Left lung (tissue), 10 donors: Measurements from ENCODE around the gene IGDCC3. TPM values are rescaled to one million over a fixed set of nuclear protein-coding genes. Genes with fewer than 3 reads are reported as not detected.

ENCODE experiments used
- ATAC-seq: fragments of 200-7000 bp; cut with Tn5 transposase; one replicate; pipeline ENCODE4 v1.9.1; 2020; ENCODE audit warnings: moderate library complexity
- DNase-seq, 4 donors: peaks; one replicate each; pipeline ENCODE4 v3.0.0-alpha.2; 2013 to 2020
- H3K27ac ChIP-seq, 2 donors: fragments of 200-600 bp; sonication (generic) in 1 of 2; one replicate each; pipeline versions ENCODE4 v1.5.0 to v1.8.0; 2020 to 2021
- H3K27me3 ChIP-seq, 2 donors: fragments of 200-600 bp; sonication (generic) in 1 of 2; one replicate each; pipeline versions ENCODE4 v1.5.0 to v1.8.0; 2020 to 2021
- H3K36me3 ChIP-seq, 2 donors: fragments of 200-600 bp; sonication (generic) in 1 of 2; one replicate each; pipeline versions ENCODE4 v1.5.0 to v1.8.0; 2020 to 2021
- H3K4me1 ChIP-seq, 2 donors: fragments of 200-600 bp; one replicate each; pipeline ENCODE4 v1.8.0; 2021
- H3K4me3 ChIP-seq, 2 donors: fragments of 200-600 bp; sonication (generic) in 1 of 2; one replicate each; pipeline versions ENCODE4 v1.5.0 to v1.8.0; 2020 to 2021; ENCODE audit warnings: mild to moderate bottlenecking in 1 of 2
- H3K9me3 ChIP-seq, 2 donors: fragments of 200-600 bp; sonication (generic) in 1 of 2; one replicate each; pipeline versions ENCODE4 v1.5.0 to v1.8.0; 2020 to 2021
- CTCF ChIP-seq, 2 donors: fragments of 200-600 bp; sonication (generic) in 1 of 2; IDR thresholded peaks; one replicate each; pipeline versions ENCODE4 v1.5.0 to v1.8.0; 2021; ENCODE audit warnings: antibody characterized with exemption in 2 of 2
- intact Hi-C, 2 donors: fragments of 100-400 bp; cut with DNase I; formaldehyde crosslinking; loops; one replicate each; pipeline versions ENCODE4 v1.11.2 to v1.14.2; 2022
- polyA plus RNA-seq, 6 donors: library from polyadenylated mRNA; unstranded; fragments of 120-200 nt; gene quantifications; one replicate each; pipeline ENCODE4 v1.2.1, GENCODE V29; 2013; ENCODE audit not compliant: insufficient read length in 6 of 6
- total RNA-seq, 2 donors: library from RNA; stranded (reverse); fragmentation: NEBNext Ultra II Directional; extraction: Animal tissue kit (Norgen Biotek cat#: 25700); gene quantifications; one replicate each; pipeline ENCODE4 v1.2.1, GENCODE V29; 2021
- donor health status: DM: no; HTN: yes; CAD: no.
- donor health status: DM: no; HTN: no; CAD: no.

Gene IGDCC3
- total and polyA plus RNA-seq, 8 donors: 0.20 to 12.8 (median 11.5) TPM; not detected in 1

- no peaks in the 10 kb centered on the region for H3K36me3 ChIP-seq
- TF ChIP-seq CTCF (IDR thresholded peaks at IDR 0.05): no peak
- no peaks in the 10 kb centered on the region for H3K4me1 ChIP-seq
- H3K27ac ChIP-seq: no peak overlapping the region
- no peak for ATAC-seq
- intact Hi-C loops: no loop called here
- H3K27me3 ChIP-seq: peaks cover 0 to 14% of the 10 kb centered on the region in 2 donors
- no peak overlapping the region for H3K4me3 ChIP-seq
- H3K9me3 ChIP-seq: no peaks in the 10 kb centered on the region
- no peak for DNase-seq
Observed at GRCh38 chr15:65338366-65338765, 39.4 kb downstream of the IGDCC3 start.

- Histone ChIP-seq H3K4me3 (no peak overlapping the region), H3K27ac (no peak overlapping the region), H3K4me1 (no peaks in the 10 kb centered on the region), H3K27me3 (peaks cover 0 to 14% of the 10 kb centered on the region in 2 donors), H3K9me3 (no peaks in the 10 kb centered on the region), H3K36me3 (no peaks in the 10 kb centered on the region)
- no peak for ATAC-seq
- no peak for TF ChIP-seq CTCF (IDR thresholded peaks at IDR 0.05)
- peak in 1 of 4 donors; percentile 17 for DNase-seq
- intact Hi-C loops: no loop called here
Observed at GRCh38 chr15:65337436-65338070, 40.2 kb downstream of the IGDCC3 start.

- Histone ChIP-seq H3K27ac (no peak overlapping the region), H3K36me3 (no peaks in the 10 kb centered on the region), H3K4me1 (no peaks in the 10 kb centered on the region), H3K4me3 (no peak overlapping the region), H3K27me3 (peaks cover 0 to 14% of the 10 kb centered on the region in 2 donors), H3K9me3 (no peaks in the 10 kb centered on the region)
- peak in 1 of 4 donors; percentile 41 for DNase-seq
- ATAC-seq: no peak
- TF ChIP-seq CTCF (IDR thresholded peaks at IDR 0.05): no peak
- intact Hi-C loops: no loop called here
Observed at GRCh38 chr15:65336493-65337435, 41.0 kb downstream of the IGDCC3 start.

GRCh38 chr15:65335278-65336055, 42.3 kb downstream of the IGDCC3 start:
- Histone ChIP-seq H3K9me3 (no peaks in the 10 kb centered on the region), H3K4me3 (no peak overlapping the region), H3K4me1 (no peaks in the 10 kb centered on the region), H3K27me3 (peaks cover 0 to 14% of the 10 kb centered on the region in 2 donors), H3K27ac (no peak overlapping the region), H3K36me3 (no peaks in the 10 kb centered on the region)
- DNase-seq (peak in 1 of 4 donors; percentile 10), ATAC-seq (no peak)
- no peak for TF ChIP-seq CTCF (IDR thresholded peaks at IDR 0.05)
- intact Hi-C loops: no loop called here
